Brain microvascular endothelial cell (primary cell): ENCODE data around the gene ZFAND3.

Source experiments
- DNase-seq: peaks from one replicate; pipeline ENCODE4 v3.0.0-alpha.2; 2020
- H3K27ac ChIP-seq: fragments of 250-450 bp; sonication (Bioruptor Pico); 2 replicates; pipeline ENCODE4 v1.5.1; 2020; ENCODE audit warnings: mild to moderate bottlenecking, moderate library complexity
- H3K27me3 ChIP-seq: fragments of 250-450 bp; sonication (Bioruptor Pico); replicated peaks from 2 replicates; pipeline ENCODE4 v1.5.1; 2020; ENCODE audit warnings: mild to moderate bottlenecking
- H3K36me3 ChIP-seq: fragments of 250-450 bp; sonication (Bioruptor Pico); replicated peaks from 2 replicates; pipeline ENCODE4 v1.5.1; 2020; ENCODE audit warnings: mild to moderate bottlenecking
- H3K4me3 ChIP-seq: 2 replicates; pipeline ENCODE4 v1.5.1; 2011; ENCODE audit warnings: low read depth, mild to moderate bottlenecking, control low read depth, low read length, moderate library complexity
- CTCF ChIP-seq: IDR thresholded peaks from 2 replicates; pipeline ENCODE4 v1.5.1; 2011; ENCODE audit warnings: low read depth, mild to moderate bottlenecking, moderate library complexity, low read length, control low read depth, inconsistent platforms; ENCODE audit errors: missing control alignments
- in situ Hi-C: cut with HindIII; loops from 2 replicates; pipeline ENCODE4 v1.10.0; 2017; ENCODE audit warnings: low sequenced_read_pairs, low pct_ligation_motif_present

The ZFAND3 gene

GRCh38 chr6:37913210-37913609 lies 93.7 kb downstream of the ZFAND3 start:
- TF ChIP-seq CTCF, result no peak
- no peak overlapping the region for H3K4me3 ChIP-seq
- no peak overlapping the region for H3K27ac ChIP-seq
- no peaks in the 10 kb centered on the region for H3K27me3 ChIP-seq
- in situ Hi-C loops, result no loop called here
- no peaks in the 10 kb centered on the region for H3K36me3 ChIP-seq
- DNase-seq, result no peak

- in situ Hi-C loops, result no loop called here
- no peak for TF ChIP-seq CTCF
- DNase-seq, result no peak
- Histone ChIP-seq H3K36me3 (no peaks in the 10 kb centered on the region), H3K27me3 (no peaks in the 10 kb centered on the region), H3K27ac (no peak overlapping the region), H3K4me3 (no peak overlapping the region)
These were observed 95.9 kb downstream of the ZFAND3 start for GRCh38 chr6:37915463-37915862.

GRCh38 chr6:37916149-37916548 lies 96.6 kb downstream of the ZFAND3 start:
- no peaks in the 10 kb centered on the region for H3K27me3 ChIP-seq
- in situ Hi-C loops, result no loop called here
- H3K36me3 ChIP-seq, result no peaks in the 10 kb centered on the region
- H3K27ac ChIP-seq, result no peak overlapping the region
- H3K4me3 ChIP-seq, result no peak overlapping the region
- no peak for DNase-seq
- TF ChIP-seq CTCF, result no peak

GRCh38 chr6:37916675-37917074 lies 97.1 kb downstream of the ZFAND3 start:
- no peak overlapping the region for H3K4me3 ChIP-seq
- in situ Hi-C loops, result no loop called here
- no peak for TF ChIP-seq CTCF
- no peak overlapping the region for H3K27ac ChIP-seq
- no peak for DNase-seq
- no peaks in the 10 kb centered on the region for H3K27me3 ChIP-seq
- no peaks in the 10 kb centered on the region for H3K36me3 ChIP-seq

- Histone ChIP-seq H3K36me3 (no peaks in the 10 kb centered on the region), H3K27ac (no peak overlapping the region), H3K27me3 (no peaks in the 10 kb centered on the region), H3K4me3 (no peak overlapping the region)
- in situ Hi-C loops, result no loop called here
- no peak for DNase-seq
- TF ChIP-seq CTCF, result no peak
These were observed 98.0 kb downstream of the ZFAND3 start for GRCh38 chr6:37917566-37917965.

- peak; percentile 13 for DNase-seq
- H3K4me3 ChIP-seq, result no peak overlapping the region
- in situ Hi-C loops, result no loop called here
- H3K27ac ChIP-seq, result no peak overlapping the region
- H3K36me3 ChIP-seq, result no peaks in the 10 kb centered on the region
- no peaks in the 10 kb centered on the region for H3K27me3 ChIP-seq
- TF ChIP-seq CTCF, result no peak
These were observed 100.1 kb downstream of the ZFAND3 start for GRCh38 chr6:37919417-37920157.
